Activated T-helper 1 cell treated with Interleukin-2 at 50 U/mL for 16 hours (primary cell): ENCODE measurements around the gene HEY2.
A peak's percentile ranks its signal among the peaks of the same experiment; 100 is the strongest.
"Not testable (repeated sequence)": the region's sequence is repeated elsewhere in the genome, so short reads cannot be mapped to it uniquely, and the experiment has no call there.

Experiments used
- DNase-seq: peaks from one replicate; pipeline ENCODE4 v3.0.0-alpha.2; 2020; ENCODE audit warnings: low read depth

The HEY2 gene

DNA sequence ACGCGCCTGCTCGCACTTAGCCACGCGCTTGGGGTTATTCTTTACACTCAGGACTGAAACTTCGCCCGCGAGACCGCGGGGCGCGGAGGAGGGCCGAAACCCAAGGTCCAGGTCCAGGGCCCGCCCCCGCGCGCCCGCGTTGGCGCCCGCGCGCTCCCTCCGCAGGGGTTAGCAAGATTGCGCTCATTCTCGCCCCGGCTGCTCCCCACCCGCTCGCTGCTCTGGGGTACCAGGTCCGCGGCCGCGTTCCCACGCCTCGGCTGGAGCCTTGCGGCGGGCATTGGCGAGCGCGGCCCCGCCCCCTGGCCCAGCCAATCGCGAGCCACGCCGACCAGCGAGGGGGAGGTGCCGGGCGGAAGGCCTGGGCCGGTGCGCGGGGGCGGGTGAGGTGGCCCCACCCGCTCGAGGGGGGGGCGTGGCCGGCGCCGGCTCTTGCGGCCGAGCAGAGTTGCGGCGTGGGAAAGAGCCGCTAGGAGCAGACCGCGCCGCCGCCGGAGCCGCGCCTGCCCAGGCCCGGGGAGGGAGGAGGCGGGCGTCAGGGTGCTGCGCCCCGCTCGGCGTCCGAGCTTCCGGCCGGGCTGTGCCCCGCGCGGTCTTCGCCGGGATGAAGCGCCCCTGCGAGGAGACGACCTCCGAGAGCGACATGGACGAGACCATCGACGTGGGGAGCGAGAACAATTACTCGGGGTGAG lies at the start of gene HEY2:
TSS of gene HEY2 (plus strand) at position 460 of the 692 bp plus-strand sequence. CDS start at position 605, 145 bp downstream.
- DNase-seq: peak; percentile 73

DNA sequence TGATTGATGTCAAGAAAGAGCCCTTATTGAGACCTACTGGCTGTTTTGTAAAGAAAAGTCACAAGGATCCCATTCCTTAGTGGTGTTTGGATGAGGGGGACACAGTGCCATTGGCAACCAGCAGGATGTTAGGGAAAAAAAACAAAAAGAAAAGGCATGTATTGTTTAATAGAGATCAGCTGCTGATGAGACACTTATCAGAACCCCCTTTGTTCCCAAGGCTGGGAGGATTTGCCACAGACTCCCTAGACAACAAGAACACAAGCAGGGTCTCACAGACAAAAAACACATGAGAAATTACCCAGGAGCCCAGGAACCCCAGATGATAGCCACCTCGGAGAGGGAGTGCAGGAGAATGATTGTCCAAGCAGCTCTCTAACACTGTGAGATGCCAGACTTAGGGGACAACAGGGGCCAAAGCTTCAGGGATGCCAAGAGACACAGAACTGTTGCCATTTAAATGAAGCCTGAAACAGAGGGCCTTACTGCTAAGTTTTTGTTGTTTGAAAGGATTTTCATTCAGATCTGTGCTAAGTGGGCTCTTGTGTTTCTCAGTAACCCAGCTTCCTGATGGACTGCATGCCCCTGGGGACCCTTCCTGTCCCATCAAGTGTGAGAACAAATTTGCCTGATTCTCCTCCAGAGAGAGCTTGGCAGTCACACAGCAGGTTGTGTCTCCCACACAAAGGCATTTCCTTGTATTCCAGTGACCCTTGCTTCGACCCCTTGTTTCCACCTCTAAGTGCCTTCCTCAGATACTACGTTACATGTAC lies 48.7 kb upstream of the HEY2 start:
- DNase-seq: no peak

DNA sequence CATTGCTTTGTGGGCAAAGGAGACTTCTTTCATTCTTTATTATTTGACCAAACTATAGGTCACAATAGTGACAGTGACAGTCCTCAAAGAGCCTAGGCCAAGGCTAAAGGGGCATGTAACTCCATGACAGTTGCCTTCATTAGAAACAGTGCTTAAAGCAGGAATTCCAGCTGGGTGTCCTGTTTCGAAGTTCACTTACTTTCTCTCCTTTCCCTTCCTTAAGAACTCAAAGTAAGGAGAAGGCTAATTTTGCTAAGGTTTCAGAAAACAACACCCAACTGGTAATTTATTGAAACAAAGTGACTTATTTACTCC lies 48.1 kb upstream of the HEY2 start:
- no peak for DNase-seq

DNA sequence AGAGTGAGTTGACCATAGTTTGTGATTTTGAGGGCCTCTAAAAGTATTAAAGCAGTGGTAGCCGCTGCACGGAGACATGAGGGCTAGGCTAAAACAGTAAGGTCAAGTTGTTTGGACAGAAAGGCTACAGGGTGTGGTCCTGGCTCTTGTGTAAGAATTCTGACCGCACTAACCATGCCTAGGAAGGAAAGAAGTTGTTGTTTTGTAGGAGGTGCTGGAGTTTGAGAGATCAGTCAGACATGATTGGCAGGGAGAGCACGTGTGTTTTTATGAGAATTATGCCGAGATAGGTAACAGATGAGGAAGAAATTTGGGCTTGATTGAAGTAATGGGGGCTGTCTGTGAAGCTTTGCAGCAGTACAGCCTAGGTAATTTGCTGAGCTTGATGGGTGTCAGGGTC lies 45.5 kb upstream of the HEY2 start:
- DNase-seq: not testable (repeated sequence)

DNA sequence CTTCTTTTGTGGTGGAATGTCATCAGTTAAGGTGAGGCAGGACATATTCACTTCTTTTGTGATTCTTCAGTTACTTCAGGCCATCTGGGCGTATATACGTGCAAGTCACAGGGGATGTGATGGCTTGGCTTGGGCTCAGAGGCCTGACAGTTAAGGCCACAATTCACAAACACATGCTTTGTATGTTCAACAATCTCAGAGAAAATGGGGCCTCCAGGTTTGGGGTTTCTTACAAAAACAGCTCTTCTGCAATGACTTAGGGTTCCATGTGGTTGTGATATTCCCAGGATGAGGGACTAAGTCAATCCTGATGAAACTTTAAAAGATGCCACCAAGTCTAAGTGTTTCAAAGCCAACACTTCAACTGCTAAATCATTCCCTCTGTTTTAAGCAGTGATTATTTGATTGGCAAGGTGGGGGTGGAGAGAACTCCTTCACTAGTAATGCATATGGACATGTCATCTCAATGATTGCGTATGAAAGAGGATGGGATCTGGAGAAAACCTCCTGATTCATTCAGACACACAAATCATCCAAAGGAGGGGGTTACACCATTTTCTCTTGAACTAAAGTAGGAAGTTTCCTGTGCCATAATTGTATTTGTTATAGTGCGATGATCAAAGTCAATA lies 41.7 kb upstream of the HEY2 start:
- DNase-seq: no peak

DNA sequence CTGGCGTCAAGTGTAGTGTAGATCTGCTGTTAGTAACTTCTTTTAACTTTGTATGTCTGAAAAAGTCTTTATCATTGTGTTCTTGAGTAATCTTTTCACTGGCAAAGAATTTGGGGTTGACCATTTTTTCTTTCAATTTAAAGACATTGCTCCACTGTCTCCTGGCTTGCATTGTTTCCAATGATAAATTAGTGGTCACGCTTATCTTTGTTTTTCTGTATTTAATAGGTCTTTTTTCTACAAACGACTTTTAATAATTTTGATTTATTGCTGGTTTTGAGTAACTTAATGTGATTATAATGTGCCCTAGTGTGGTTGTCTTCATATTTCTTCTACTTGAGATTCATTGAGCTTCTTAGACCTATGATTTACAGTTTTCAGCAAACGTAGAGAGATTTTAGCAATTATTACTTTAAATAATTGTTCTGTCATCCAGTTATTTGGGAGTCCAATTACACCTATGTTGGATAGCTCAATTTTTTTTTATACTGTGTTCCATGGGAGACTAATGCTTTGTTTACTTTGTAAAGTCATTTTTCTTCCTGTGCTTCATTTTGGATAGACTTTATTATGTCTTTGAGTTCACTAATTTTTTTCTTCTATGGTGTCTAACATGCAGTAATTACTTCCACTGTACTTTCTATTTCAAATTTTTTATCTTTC lies 38.3 kb upstream of the HEY2 start:
- no peak for DNase-seq

DNA sequence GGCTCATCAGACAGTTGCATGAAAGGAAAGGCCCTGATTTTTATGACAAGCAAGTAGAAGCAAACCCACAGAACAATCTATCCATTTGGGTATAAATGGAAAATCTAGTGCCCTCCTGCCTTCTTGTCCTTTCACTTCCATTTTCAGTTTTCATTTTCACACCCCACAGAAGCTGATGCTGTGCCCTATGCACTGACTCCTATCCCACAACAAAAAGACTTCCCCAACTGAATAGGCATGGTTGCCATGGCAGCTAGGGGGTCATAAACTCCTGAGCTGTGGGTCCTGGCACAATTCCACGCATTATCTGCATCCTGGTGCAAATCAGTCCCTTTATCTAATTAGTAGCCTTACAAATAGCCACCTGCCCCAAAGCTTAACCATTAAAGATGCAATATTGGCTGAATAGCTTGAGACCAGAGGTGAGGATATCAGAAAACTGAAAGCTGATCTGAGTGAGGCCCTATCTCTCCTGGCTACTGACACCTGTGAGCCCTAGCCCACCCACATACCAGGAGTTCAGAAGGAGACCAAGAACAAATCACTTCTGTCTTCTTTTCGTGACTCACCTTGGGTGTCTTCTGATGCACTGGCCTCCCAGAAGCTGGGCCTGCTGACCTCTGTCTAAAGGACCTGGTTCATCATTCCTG lies 34.9 kb upstream of the HEY2 start:
- no peak for DNase-seq

DNA sequence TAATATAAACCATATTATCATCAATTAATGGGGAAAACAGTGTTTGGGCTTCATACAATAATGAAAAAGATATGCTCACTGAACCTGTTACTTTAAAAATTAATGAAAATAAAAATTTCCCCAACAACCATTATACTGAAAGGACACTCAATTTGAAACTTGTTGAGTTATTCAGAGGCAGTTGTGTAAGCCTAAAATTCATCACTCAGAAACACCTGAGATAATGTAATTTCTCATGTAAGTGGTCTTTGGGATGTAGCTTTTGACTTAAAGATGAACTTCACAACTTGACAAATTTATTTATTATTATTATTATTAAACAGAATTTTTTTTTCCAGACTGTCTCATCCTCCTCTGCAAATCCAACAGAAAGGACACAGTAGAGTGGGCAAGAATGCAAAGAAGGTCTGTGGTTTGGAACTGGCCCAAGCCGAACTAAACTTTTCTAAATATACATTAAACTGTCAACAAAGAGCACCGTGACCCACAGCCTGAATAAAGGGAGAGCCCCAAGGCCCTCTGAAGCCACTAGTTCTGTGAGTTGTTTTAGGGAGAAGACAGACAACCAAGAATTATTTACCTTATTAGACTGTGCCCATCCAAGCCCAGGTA lies 32.2 kb upstream of the HEY2 start:
- DNase-seq: no peak

DNA sequence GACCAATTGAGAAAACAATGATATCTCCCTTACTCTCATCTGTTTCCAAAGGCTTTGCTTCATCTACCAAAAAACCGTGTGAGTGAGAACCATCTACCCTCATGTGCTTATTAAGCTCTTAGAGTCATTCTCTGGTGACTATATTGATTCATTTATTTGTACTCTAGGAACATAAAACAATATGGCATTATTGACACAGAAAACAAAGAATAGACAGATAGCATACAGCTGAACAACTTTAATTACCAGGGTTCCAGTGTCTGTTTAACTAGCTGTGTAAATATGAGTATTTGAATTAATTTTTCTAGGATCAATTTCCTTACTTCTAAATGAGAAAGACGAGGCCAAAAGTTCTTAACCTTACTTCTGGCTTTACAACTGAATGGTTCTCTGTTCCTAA lies 31.3 kb upstream of the HEY2 start:
- DNase-seq: no peak

DNA sequence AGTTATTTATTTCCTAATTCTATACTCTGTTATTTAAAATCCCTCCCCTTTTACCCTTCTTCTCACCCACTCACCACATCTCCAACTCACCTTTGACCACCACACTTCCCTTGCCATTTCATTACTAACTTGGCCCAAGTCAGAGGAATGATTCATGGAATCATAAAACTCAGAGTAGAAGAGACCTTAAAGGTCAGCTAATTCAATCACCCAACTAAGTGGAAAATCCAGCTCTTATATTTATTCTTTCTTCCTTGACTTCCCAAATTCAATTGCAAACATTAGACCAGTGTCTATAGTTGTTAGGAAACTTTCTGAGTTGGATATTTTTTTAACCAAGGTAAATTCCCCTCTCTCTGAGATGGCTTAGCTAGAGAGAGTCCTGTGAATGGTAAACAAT lies 26.5 kb upstream of the HEY2 start:
- DNase-seq: no peak

DNA sequence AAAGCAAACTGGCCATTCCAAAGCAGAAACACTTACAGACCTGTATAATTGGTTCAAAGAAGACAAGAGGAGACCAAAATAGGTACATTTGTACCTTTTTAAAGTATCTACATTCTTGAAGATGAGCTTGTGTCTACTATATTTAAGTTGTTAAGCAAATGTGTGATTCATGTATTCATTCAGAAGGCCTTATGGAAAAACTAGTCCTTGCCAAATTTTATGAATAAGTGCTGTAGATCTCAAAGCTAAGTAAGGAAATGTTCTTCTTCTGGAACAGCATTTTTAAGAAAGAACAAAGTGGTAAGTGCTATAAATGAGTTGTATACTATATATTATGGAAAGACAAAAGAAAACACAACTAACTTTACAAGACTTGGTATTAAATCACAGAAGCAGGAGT lies 22.2 kb upstream of the HEY2 start:
- DNase-seq: no peak

DNA sequence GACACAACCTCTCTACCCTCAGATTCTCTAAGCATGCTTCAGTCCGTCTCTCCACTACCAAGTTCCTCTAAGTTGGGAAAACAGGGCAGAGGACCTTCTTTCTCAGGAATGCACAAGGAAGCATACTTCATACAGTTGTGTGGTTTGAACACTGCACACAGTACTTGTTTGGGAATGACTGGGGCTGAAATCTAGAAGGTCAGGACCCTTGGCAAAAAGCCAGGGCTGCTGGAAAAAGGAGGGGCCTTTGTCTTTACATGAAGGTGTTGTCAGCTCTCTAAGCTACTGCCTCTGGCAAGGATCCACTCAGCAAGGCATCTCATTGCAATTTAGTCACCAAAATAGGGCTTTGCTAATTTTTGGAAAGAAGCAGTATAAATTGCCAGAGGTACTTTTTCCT lies 20.7 kb upstream of the HEY2 start:
- DNase-seq: no peak

DNA sequence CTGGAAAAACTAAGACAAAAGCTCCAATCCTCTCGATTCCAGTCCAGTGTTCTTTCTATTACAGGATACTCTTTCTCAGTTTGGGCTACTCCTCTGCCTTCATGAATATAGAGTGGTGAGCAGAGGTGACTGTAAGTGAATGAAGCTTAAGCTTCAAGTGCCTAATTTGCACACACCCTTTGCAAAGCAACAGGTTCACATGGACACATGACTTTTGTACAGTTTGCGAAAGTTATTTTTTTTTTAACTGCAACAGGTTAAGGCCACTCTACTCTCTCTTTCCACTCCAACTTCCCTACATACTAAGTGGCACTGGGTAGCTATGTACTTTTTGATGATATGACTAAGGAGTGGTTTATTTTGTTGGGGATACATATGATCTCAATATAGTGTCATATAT lies 19.4 kb upstream of the HEY2 start:
- no peak for DNase-seq

DNA sequence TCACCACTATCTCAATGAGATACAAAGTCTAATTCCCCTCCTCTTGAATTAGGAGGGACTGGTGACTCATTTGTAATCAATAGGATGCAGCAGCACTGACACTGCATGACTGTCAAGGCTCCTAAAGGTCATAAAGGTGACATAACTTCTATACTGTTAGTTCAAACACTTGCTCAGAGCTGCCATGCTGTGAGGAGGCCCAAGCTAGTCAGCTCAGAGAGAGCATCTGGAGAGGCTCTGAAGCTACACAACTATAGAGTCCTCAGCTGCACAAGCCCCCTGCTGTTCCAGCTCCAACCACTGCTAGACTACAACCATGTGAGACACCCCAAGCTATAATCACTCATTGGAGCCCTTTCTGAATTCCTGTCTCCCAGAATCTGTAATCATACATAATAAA lies 17.0 kb upstream of the HEY2 start:
- DNase-seq: no peak

DNA sequence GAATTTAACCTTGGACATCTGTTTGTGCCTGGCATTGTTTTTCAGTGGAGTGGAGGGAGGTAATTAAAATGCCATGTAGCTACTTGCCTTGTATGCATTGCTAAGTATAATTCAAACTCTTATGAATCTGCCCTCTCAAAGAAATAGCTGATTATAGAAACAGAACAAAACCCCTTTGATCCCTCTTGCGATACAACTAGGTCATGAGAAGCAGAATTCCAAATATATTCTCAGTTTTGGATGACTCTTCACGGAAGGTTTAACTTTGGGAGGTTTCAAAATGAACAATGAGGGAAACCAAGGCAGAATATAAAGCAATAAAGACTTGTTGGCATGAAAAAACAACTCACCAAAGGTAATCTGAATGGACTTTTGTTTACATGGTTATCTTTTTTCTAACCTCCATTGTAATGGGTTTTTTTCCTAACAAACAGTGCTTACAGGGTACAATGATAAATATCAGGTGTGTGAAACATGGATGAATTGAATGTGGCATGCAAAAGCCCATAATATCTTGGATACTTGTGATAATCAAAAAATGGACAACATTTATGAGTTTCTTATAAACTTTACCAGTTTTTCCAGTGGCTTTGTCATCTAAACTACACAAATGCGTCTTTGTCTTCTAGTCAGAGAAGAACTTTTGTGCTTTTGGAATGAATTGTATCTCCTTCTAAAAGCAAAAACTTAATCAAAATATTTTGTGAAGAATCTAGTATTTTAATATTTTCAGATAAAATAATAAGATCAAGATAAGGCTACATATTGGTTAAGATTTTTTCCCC lies 15.7 kb upstream of the HEY2 start:
- no peak for DNase-seq

DNA sequence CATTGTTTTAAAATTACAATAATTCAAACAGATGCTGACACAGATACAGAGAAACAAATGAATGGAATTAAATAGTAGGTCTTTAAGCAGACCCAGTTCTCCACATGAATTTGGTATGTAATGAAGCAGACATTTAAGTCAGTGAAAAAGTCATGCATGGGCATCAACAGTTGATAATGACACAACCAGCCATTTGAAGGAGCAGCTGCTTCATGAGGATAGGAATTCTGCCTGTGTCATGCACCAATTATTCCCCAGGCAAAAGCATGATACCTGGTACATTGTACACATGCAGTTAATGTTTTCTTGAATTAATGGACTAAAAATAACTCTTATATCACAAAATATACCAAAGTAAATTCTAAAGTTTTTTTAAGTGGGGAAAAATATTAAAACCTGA lies 11.2 kb upstream of the HEY2 start:
- no peak for DNase-seq

DNA sequence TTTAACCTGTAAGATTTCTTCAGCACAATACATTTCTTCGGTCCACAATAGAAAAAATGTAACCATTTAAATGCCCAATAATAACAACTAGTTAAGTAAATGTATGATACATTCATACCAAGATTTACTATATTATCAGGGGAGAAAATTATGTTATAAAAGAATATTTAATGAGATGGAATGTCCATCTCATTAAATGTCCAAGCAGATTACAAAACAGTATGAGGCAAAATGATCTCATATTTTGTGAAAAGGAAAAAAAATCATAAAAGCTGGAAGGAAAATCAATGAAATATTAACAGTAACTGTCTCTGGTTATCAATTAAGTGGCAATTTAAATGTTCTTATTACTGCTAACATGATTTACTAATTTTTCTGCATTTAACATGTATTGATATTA lies 10.1 kb upstream of the HEY2 start:
- no peak for DNase-seq

DNA sequence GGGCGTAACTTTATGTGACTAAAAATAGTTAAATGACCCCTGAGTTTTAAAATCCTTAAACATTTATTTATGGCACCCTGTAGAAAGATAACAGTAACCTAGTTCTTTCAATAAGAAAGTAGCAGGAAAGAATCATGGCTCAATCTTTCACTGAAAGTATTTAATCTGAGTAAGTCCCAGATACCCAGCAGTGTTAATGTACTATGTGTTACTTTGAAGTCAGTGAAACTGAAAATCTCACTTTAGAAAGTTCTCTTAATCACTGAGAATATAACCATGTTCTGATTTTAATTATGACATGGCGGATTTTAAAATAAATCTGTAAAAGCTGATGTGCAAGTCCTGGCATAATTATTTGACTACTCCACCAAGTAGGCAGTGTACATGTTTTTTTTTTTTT lies 8.1 kb upstream of the HEY2 start:
- no peak for DNase-seq

DNA sequence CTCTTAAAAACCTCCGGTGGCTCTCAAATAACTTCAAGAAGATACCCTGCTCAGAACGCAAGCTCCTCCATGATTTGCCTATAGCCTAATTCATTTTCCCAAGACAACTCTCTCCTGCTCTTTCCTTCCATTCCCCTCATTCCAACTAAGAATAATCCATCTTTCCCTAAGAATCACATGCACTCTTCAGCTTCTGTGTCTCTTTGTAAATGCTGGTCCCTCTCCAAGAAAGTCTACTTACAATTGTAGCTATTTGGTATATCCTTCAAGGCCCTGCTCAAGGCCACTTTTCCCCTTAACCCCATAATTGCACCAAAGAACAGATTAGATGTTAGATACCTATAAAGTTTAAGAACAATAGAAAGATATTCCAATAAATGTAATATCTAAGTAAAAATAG lies 7.4 kb upstream of the HEY2 start:
- no peak for DNase-seq

DNA sequence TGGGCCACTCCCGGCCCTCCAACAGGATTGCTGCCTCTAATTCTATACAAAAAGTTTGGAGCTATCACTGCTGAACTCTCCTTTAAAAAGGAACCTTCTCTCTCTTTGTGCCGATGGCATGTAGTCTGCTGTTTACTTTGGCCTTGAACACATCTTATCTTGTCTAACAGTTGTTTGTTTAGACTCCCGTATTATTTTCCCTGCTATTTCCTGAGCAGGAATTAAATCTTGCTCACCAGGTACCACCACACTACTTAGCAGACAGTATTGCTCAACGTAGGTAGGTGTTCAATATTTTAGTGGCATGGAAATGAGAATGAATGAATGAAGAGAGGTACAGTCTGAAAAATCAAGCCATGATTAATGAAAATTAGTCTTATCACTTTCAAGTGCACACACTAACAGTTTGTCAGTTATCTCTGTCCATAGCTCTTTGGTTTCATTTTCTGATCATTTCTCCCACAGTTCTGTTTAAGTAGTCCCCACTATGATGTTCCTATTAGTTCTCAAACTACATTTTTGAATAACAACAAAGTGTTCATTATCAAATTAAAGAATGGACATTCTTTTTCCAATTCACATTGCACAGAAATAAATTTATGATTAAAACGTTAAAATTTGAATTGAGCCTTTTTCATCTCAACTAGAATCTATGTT lies 6.8 kb upstream of the HEY2 start:
- no peak for DNase-seq

DNA sequence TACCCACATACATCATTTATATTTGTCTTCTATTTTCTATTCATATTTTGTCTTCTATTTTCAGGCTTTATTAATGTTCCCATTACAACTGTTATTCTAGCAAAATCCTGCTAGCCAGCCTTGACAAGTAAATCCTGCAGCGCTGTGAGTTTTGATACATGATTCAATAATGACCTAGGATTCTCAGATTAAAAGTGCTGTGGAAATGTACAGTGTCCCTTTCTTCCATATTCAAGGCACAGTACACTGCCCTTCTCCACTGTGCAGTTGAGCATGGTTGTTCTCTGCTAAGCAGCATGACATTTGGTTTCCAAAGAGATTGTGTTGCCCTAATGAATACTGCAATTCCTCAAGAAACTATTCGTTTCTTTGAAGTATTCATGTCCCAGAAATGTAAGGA lies 5.8 kb upstream of the HEY2 start:
- DNase-seq: no peak
